Femur (tissue), 1 donor: Measurements from ENCODE around the gene CYFIP1.

Experiments used
- DNase-seq: peaks from one replicate; pipeline ENCODE4 v3.0.0-alpha.2; 2017

The CYFIP1 gene

DNA sequence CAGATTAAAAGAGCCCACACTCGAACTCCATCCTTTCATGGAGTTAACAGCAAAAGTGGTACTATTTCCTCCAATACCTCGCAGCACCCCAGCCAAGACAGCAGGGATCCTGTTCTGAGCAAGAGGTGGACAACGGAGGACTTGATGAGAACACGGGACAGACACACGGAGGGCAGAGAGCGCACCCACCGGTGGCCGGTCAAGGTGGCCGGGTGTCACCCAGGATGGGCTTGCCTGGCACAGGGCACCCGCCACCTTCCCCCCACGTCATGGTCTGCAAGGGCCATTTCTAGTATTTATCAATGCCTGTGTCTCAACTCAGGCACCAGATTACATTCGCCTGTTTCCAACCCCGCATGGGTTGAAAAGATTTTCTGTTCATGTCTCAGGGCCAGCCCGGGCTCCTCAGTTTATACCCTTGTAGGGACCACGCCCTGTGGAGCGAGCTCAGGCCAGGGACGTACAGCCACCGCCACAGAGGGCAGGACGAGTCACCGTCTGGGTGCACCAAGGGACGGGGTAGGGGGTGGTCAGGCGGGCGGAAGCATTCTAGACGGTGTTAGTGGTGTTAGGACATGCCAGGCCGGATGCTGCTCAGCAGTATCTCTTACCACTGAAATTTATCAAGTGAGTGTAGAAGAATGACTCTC, 64.2 kb downstream of the CYFIP1 start:
- no peak for DNase-seq

DNA sequence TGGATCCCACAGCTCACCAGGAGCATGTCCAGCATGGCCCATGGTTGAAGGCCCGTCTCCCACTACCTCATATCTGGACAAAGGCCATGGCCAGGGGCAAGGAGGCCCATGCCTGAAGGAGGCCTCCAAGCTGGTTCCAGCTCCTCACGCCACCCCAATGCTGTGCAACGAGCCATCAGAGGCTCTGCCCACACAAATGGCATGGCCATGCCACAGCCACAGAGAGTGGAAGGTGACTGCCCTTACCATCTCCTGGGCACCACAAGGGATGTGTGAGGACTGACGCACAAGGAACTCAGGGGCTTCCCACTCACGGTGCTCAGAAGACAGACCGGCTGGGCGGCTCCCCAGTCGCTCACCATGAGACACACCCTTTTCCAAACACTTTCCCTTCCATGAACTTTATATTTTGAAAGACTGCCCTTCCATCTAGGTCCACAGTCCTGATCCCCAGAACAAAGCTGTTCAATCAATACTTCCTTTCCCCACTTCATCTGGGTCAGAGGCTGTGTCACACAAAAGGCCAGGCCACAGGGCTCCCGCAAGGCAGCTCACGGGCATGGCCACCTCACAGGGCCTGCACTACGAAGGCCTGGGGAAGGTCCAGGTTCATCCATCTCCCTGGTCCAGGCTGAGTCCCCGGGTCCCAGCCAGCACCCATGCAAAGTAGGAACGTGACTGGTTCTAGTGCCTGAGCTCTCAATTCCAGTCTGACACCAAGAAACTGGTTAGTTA, 66.4 kb downstream of the CYFIP1 start:
- DNase-seq = no peak

DNA sequence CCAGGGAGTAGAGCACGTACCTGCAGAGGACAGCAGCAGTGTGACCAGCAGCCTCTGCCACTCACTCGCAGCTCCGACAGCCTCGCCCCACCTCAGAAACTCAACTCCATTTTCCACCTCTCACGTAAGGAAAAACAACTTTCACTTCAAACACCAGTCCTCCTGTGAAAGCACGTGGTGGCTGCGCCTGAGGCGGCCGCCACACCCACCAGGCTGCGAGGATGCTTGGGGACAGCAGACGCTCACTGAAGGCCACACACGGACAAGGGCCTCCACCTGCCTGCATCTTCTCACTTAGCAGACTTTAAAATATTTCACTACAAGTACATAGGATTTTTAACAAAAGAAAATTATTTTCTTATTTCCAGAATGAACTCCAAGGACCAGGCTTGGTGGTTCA, 67.9 kb downstream of the CYFIP1 start:
- DNase-seq = no peak

DNA sequence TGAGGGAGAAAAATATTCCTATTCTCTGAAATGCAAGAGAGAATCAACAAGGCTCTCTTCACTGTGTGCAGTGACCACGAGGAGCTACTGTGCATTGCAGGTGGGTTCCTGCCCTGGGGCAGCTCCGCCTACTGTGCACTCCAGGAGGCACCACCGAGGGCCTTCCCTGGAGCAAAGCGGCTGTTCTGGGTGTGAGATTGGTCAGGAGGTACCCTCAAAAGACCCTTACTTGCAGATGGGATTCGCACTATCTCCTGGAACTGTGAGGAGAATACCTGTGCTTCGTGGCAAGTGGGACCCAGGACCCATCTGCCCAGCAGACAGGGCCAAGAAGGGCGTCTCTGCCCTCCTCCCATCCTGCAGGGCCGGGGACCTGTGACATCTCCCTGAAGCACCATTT, 68.9 kb downstream of the CYFIP1 start:
- no peak for DNase-seq

DNA sequence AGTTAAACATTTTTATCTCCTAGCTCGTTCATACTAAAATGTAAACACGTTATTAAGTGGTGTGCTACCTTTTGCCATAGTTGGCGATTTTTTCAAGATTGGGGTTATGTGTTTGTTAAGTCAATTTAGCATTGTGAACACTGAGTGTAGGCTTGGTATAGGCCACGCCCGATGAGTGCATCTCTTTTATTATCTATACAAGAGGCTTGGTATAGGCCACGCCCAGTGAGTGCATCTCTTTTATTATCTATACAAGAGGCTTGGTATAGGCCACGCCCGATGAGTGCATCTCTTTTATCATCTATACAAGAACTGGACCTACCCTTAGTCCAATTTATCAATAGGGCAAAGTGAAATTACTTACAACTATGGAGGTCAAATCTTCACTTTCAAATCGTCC, 71.3 kb downstream of the CYFIP1 start:
- no peak for DNase-seq

DNA sequence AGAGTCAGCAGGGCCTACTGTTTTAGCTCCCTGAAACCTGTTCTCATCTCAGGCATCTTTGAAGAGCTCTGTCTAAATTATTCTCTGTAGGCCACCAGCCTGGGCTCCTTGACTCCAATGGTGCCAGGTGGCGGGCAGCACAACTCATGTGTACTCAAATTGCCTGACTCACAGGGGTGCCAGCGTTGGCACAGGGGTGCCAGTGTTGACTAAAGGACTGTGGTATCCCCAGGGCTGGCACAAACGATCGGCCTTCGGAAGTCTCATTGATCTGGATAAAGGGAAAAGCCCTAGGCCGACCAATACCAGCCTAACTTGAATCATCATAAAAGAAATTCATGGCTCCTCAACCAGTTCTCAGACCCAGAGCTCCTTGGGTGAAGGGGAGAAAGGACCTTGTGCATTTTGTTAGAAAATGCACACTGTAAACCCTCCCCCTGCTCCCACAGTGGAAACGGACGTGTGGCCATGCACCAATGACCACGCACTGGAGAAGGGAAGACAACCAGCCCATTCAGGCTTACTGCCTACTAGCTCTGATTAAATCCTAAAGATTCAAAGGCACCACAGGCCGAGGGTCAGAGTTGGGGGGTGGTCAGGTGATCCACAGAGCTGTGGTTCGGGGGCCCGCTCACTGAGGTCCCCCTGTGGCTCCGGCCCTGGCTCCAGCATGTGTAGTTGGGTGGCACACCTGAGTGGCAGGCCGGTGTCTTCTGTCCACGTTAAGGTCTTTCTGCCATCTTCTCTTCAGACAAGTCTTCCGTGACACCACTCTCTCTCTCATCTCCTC, 72.8 kb downstream of the CYFIP1 start:
- no peak for DNase-seq

DNA sequence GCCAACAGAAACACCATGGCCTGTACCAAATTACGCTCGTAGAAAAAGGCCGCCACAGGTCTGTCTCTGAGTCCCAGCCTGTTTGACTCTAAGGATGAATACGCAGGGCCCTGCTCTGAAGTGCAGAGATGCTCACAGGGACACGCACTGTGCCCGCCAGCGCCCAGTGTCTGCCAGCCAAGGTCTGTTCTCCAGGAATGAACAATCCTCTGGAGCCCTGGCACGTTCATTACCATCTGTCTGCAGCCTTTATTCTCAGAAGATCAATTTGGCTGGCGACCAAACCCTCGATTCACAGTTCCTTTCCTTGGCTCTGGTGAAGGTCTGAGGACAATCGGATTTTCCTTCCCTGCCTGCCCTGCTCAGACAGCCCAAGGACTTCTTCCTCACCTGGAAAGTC, 75.4 kb downstream of the CYFIP1 start:
- no peak for DNase-seq

DNA sequence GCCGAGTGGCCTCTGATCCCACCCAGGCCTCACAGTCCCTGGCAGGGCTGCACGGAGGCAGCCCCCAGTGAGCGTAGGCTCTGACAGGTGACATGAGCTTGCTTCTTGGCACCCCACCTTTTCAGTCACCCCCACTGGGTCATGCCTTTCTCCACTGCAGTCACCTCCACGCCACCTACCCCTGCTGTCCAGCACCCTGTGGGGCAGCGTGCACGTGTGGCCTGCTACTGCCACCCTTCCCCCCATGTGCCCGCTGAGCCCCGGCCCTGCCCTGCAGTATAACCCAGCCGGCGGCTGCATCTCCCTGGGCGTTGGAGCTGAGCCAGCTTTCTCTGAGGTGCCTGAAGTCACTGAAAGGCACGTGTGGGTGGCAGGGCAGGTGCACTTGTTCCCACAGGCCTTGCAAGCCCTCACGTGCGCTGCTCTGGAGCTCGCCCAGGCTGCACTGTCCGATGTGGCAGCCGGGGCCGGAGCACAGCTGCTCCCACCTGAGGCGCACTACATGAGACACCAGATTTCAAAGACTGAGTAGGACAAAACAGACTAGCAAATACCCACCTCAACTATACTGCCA, 76.1 kb downstream of the CYFIP1 start:
- DNase-seq = no peak

DNA sequence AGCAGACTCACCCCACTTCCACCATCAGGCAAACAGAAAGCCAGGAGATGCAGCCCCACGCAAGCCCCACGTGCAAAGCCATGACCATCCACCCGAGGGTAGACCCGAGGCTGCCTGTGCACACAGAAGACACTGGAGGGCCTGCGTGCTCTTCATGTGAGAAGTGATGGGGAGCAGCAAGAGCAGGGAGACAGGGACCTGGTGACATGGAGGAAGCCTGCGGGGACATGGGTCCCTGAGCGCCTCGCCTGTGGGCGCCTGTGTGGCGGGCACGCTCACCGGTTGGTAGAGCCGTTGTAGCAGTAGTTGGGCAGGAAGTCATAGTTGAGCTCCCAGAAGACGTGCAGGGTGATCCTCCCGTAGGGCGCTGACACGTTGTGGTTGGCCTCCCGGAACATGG, 76.7 kb downstream of the CYFIP1 start:
- DNase-seq = no peak

DNA sequence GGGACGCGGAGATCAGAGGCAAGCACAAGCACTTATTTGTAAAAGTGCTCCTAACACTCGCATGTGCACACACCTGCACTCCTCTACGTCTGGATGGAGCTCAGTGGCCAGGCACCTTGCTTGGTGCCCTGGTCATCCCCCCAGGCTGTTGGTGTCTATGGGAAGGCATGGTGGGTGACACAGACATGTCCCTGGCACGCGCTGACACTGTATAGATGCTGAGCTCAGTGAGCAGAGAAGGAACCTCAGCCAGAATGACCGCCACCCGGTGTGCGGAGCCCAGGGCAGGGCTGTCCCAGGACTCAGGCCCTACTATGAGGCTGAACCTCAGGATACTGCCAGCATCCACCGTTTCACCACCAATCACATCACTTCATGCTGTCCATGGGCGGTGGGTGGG, 77.2 kb downstream of the CYFIP1 start:
- DNase-seq = no peak

DNA sequence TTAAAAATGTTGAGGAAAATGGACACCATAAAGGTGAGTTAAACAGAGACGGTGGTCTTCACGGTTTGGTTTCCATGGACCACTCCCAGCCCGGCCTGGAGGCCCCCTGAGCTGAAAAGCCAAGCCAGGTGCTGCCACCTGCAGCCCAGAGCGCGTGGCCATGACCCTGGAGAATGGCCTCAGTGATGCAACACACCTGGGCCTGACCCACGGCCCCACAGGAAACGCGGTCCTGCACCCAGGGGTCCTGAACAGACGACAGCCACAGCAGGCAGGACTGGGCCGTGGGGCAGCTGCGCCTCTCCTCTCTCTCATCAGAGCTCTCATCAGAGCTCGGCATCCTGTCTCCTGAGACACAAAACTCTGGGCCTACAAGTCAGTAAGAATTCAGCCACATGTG, 77.6 kb downstream of the CYFIP1 start:
- no peak for DNase-seq

DNA sequence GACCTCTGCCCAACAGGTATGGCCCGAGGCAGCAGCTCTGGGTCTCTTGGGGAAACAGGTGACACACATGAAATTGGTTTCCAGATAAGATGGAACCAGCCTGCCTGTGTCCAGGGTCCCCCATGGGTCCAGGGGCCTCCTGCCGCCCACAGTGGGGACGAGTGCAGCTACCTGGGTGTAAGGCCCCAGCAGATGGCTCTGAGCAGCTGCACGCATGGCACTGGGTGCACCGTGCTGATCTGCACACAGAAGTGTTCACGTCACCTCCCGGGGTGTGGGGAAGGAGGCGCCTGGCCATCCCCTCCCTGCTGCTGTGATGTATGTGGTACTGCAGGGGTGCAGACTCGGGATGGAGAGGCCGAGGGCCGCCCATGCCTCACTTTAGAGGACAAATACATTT, 78.1 kb downstream of the CYFIP1 start:
- no peak for DNase-seq

DNA sequence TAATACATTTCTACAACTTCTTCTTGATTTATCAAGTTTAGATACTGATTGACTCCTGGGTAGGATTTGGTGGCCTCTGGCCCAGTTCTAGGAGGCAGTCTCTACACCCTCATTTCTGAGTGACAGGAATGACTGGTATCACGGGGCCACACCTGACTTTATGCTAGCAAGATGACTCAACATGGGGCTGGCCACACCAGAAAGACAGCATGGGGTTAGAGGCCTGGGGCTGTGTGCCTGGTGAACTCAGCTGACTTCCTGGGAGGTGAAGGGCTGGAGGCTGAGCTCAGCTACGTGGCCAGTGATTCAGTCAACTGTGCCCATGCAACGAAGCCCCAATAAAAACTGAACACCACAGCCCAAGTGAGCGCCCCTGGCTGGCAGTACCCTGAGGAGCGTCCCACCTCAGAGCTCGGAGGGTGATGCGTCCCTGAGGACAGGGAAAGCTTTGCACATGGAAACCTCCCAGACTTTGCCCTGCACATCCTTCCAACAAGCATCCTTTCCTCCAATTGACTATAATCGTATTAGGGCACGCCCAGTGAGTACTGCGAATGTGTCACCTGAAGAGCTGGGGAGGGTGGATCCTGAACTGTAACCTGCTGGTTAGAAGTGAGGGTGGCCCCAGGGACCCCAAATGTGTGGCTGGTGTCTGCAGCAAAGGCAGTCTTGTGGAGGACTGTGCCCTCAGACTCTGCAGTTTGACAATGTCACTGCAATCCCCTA, 84.5 kb downstream of the CYFIP1 start:
- DNase-seq = no peak

DNA sequence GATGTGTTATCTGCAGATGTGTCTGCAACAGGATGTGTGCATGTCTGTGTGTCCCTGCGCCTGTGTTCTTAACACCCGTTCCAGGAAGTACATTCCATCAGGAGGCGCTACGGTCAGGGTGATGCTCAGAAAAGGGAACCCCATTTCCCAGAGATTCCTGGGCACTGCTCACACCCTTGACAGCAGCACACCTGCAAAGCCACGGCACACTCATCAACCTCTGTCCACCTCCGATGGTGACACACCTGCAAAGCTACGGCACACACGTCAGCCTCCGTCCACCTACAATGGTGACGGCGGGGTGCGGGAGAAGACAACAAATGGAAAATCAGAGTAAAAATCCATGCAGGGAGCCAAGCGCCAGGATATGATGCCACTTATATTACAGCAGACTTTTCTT, 86.3 kb downstream of the CYFIP1 start:
- DNase-seq = no peak

DNA sequence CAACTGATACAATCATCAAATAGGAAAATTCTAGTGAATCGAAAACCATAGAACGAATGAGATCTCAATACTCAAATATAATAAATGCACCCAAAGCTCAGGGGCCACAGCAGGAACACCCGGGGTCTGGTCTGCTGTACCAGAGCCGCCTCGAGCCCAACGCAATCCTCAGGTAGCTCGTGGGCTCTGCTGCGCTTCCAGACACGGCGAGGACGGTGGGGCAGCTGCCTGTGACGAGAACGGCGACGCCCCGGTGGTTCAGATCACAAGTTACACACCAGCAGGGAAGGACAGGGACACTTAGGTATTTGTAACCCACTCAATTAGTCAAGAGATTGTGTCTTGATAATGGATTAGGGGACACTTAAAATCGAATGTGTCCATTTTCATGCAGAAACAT, 87.1 kb downstream of the CYFIP1 start:
- DNase-seq = no peak

DNA sequence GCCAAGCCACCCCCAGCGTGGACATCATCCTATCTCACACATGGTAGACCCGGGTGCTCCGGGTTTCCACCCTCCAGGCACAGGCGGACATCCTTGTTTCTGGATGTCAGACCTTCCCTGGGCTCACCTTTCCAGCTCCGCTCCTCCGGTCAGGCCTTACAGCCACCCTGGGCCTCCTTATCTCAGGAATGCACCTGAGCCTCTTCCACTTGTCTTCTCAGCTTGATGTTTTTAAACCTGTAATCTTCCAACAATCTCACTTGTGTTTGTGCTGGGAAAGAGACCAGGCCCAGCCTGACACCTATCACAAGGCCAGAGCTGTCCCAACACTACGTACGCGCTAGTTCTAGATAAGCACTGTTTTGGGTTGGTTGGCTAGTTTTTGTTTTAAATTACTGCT, 87.8 kb downstream of the CYFIP1 start:
- no peak for DNase-seq

DNA sequence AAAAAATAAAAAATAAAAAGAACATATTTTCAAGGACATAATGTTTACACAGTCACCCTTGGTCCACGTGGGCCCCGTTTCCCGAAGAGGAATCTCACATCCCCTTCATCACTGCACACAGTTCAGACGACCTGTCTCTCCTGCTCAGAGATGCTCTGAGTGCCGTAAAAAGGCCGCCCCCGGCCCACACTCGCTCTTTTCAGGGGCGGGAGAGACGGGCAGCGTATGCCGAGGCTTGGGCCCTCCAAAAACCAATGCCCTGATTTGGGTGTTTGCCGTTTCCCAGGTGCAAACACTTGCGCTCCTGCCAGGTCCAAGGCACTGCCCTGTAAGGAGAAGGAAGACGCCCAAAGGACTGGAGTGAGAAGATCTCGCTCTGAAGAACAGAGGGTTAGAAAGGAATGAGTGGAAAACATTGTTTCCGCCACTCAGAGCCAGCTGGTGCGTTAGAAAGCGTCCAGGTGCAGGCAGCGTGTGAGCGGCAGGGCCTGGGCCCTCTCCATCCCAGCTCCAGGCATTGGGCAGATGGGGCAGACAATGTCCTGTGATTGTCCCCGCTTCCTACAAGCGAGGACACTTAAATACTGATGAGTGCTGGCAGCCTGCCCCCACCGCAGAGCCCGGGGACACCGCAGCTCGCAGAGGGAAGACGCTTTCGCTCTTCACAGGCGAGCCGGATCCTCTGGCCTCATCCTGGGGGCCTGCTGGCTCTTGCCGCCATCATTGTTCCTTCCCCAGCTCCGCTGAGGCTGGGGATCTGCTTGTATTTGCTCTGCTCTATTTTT, 88.5 kb downstream of the CYFIP1 start:
- no peak for DNase-seq

DNA sequence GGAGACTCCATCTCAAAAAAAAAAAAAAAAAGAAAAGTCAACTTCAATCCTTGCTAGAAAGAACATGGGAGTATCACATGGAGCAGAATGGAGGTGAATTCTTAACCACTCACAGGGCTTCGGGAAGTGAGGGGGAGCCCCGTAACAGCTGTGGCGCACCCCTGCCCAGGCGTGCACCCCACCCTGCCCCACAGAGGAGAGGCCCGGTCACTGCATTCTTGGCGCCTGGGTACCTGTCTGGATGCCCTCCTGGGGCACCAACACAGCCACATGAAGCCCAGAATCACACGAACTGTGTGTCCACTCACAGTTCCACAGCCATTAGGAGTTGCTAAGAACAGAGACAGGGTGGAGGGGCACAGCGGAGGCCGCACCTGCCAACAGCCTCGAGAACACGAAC, 89.9 kb downstream of the CYFIP1 start:
- no peak for DNase-seq

DNA sequence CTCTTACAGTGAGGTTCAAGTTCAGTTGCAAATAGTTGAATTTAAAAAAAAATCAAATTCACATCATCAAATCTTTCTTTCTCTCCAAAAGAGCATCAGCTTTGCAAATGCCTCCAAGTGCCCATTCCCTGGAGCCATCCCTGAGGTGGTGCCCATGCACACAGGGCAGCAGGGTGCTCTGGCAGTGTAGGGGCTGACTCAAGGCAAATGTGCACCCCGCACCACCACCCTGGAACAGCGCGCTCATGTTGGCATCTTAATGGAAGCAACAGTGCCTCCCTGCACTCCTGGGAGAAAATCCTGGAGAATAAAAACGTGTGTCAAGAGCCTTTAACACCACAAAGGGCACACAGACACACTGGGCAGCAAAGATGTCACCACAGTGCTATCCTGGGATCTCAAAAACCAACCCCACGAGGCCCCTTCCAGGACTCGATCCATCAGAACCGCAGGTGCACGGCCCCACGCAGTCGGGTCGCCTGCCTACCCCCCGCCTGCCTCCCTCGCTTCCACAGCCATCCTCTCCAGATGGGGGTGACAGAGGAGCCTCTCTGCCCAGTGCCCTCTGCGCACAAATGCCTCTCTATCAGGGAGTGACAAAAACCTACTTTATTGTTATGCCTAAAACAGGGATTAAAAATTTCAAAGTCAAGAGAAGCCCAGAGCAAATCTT, 90.9 kb downstream of the CYFIP1 start:
- no peak for DNase-seq

DNA sequence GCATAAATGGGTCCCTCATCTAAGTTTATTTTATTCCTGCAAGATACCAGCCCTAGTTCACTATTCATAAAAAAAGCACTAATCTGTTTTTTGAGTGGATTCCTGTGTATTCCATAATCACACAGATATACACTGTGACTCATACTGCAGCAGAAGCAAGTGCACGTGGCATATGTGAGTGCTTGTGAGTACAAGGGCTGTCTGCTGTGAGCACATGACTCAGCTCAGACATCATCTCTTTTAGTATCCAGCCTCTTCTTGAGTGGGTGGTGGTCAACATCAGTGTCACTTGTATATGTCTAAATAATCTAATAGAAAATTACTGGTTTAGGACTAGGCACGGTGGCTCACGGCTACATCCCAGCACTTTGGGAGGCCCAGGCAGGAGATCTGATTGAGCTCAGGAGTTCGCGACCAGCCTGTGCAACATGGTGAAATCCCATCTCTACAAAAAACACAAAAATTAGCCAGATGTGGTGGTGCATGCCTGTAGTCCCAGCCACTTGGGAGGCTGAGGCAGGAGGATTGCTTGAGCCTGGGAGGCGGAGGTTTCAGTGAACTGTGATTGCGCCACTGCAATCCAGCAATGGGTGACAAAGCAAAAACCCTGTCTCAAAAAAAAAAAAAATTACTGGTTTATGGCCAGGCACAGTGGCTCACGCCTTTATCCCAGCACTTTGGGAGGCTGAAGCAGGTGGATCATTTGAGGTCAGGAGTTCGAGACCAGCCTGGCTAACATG, 91.9 kb downstream of the CYFIP1 start:
- no peak for DNase-seq
